Fibroblast of lung (primary cell): Measurements from ENCODE around the gene TCEAL9.

Experiments used
- EZH2 ChIP-seq: IDR thresholded peaks from 2 replicates; pipeline ENCODE4 v1.5.1; 2012; ENCODE audit warnings: low read length, control low read depth, mild to moderate bottlenecking; ENCODE audit errors: missing control alignments
- TF ChIP-seq, protein P1 (sequence below), 2 donors: IDR thresholded peaks in 1 of 2; conservative IDR thresholded peaks in 1 of 2; 1 replicate in 1 of 2; 2 replicates in 1 of 2; pipeline ENCODE4 v1.5.1; 2011 to 2012; ENCODE audit warnings: low read length in 2 of 2, control low read depth in 1 of 2, inconsistent platforms in 1 of 2, low read depth in 1 of 2, mild to moderate bottlenecking in 1 of 2

DNA sequence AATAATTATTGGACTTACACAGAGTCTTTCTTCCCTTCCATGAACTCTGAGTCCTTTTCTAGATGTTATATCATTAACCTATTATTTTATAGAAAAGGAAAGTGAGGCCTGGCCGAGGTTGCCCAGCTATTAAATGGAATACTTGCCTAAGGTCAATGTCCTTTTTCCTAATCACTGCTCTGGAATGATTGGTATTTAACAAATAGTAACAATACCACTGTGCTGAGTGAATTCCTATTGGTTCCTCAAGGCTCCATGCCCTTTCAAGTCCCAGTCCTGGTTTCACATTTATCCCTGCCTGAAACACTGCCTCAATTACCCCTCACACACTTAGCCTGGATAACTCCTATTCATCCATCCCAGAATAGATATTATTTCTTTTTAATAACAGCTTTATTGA, 6.2 kb downstream of the TCEAL9 start:
- TF ChIP-seq, protein P1, sequence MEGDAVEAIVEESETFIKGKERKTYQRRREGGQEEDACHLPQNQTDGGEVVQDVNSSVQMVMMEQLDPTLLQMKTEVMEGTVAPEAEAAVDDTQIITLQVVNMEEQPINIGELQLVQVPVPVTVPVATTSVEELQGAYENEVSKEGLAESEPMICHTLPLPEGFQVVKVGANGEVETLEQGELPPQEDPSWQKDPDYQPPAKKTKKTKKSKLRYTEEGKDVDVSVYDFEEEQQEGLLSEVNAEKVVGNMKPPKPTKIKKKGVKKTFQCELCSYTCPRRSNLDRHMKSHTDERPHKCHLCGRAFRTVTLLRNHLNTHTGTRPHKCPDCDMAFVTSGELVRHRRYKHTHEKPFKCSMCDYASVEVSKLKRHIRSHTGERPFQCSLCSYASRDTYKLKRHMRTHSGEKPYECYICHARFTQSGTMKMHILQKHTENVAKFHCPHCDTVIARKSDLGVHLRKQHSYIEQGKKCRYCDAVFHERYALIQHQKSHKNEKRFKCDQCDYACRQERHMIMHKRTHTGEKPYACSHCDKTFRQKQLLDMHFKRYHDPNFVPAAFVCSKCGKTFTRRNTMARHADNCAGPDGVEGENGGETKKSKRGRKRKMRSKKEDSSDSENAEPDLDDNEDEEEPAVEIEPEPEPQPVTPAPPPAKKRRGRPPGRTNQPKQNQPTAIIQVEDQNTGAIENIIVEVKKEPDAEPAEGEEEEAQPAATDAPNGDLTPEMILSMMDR (conservative IDR thresholded peaks at IDR 0.05 in 1 of 2, IDR thresholded peaks at IDR 0.05 in 1 of 2; ENCODE audit: low read depth in 1 of 2, low read length in 2 of 2), result no peak
- no peak for TF ChIP-seq EZH2
